Measurements from ENCODE around the gene ANO1. TPM values are rescaled to one million over a fixed set of nuclear protein-coding genes. Genes with fewer than 3 reads are reported as not detected.

Gene ANO1
- total RNA-seq, 3 donors from 2014 or later (not counting 1 experiment from before 2014, with no cell fraction given), result not detected

DNA sequence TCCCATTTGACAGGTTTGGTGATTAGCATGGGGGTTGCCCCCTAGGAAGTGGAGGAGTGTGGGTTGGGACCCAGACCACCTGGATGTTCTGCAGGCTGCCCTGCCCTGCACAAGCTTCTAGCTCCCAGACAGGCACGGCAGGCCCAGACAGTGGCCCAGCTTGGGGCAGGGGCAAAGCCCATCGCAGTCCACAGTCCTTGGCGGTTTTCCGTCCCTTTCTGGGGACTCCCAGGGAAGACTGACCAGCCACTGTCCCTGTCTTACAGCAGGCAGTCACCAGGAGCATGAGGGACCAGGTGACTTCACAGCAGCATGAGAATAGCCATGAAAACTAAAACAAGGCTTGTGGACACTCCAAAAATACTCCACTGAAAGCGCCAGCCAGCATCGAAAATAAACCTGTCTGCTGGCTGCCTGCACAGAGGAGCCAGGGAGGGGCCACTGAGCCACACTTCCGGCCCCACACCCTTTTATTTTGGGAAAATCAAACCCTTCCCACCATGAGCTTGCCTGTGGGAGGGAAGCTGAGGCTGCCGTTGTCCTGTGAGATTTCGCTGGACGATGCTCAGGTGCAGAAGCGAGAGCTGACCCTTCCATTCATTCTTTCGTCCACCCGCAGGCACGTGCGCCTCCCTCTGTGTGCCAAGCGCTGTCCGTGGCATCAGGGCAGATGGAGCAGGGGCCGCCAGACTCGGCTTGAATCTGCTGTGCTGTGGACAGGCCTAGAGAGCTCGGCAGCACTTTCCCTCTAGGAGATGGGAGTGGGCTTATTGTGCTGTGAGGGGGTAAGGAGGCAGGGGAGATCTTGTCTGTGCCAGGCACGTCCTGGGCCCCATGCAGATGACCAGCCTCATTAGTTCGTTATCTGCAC, 153.0 kb downstream of the ANO1 start:
- no peak for ATAC-seq
- no peak for TF ChIP-seq CTCF (IDR thresholded peaks at IDR 0.05)
- Histone ChIP-seq H3K4me1 (ENCODE audit: control insufficient read depth, insufficient read depth, low read length) (no peaks in the 10 kb centered on the region), H3K27ac (ENCODE audit: low read length) (no peak overlapping the region), H3K4me3 (ENCODE audit: low read length) (no peak overlapping the region), H3K27me3 (ENCODE audit: control insufficient read depth, insufficient read depth, low read length) (no peaks in the 10 kb centered on the region), H3K9me3 (ENCODE audit: control insufficient read depth, insufficient read depth, low read length) (no peaks in the 10 kb centered on the region), H3K36me3 (ENCODE audit: control insufficient read depth, insufficient read depth, low read length) (no peaks in the 10 kb centered on the region)
- intact Hi-C loops (cut with micrococcal nuclease), result no loop called here
- H3K27ac Mint-ChIP-seq, result no peak overlapping the region
- 89% methylated on average over 22 of the region's 22 CpGs for WGBS (ENCODE audit: insufficient coverage)
- peaks cover 5 to 9% of the 10 kb centered on the region in 2 donors for H3K27me3 Mint-ChIP-seq (ENCODE audit: low read depth in 2 of 2)
- no peak for DNase-seq
- H3K9me3 Mint-ChIP-seq, result no peaks in the 10 kb centered on the region
- H3K36me3 Mint-ChIP-seq, result no peaks in the 10 kb centered on the region
- H3K4me3 Mint-ChIP-seq, result no peak overlapping the region
- H3K4me1 Mint-ChIP-seq, result no peaks in the 10 kb centered on the region

DNA sequence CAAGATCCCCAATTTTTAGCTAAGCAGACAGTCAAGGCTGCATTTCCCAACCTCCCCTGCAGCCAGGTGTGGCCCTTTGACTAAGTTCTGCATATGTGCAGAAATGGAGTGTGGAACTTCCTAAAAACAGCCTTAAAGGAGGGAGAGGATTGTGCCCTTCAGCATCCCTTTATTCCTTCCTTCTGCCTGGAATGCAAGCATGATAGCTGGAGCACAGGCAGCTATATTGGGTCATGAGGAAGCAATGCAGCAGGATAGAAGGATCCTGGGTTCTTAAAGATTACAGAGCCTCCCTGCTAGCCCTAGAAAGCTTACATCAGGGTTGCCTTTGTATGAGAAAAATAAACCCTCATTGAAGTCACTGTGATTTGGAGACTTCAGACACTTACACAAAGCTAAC, 154.9 kb downstream of the ANO1 start:
- Histone ChIP-seq H3K27ac (ENCODE audit: low read length) (no peak overlapping the region), H3K4me3 (ENCODE audit: low read length) (no peak overlapping the region), H3K36me3 (ENCODE audit: control insufficient read depth, insufficient read depth, low read length) (no peaks in the 10 kb centered on the region), H3K27me3 (ENCODE audit: control insufficient read depth, insufficient read depth, low read length) (no peaks in the 10 kb centered on the region), H3K9me3 (ENCODE audit: control insufficient read depth, insufficient read depth, low read length) (no peaks in the 10 kb centered on the region), H3K4me1 (ENCODE audit: control insufficient read depth, insufficient read depth, low read length) (no peaks in the 10 kb centered on the region)
- H3K4me1 Mint-ChIP-seq, result no peaks in the 10 kb centered on the region
- ATAC-seq (no peak), DNase-seq (no peak)
- H3K9me3 Mint-ChIP-seq, result no peaks in the 10 kb centered on the region
- no peaks in the 10 kb centered on the region for H3K36me3 Mint-ChIP-seq
- TF ChIP-seq CTCF (IDR thresholded peaks at IDR 0.05), result no peak
- H3K27ac Mint-ChIP-seq, result no peak overlapping the region
- H3K27me3 Mint-ChIP-seq (ENCODE audit: low read depth in 2 of 2), result peaks cover under 1 to 9% of the 10 kb centered on the region in 2 donors
- intact Hi-C loops (cut with micrococcal nuclease), result no loop called here
- H3K4me3 Mint-ChIP-seq, result no peak overlapping the region

- Histone ChIP-seq H3K27me3 (ENCODE audit: control insufficient read depth, insufficient read depth, low read length) (no peaks in the 10 kb centered on the region), H3K4me3 (ENCODE audit: low read length) (no peak overlapping the region), H3K9me3 (ENCODE audit: control insufficient read depth, insufficient read depth, low read length) (no peaks in the 10 kb centered on the region), H3K36me3 (ENCODE audit: control insufficient read depth, insufficient read depth, low read length) (no peaks in the 10 kb centered on the region), H3K4me1 (ENCODE audit: control insufficient read depth, insufficient read depth, low read length) (no peaks in the 10 kb centered on the region), H3K27ac (ENCODE audit: low read length) (no peak overlapping the region)
- ATAC-seq (no peak), DNase-seq (no peak)
- H3K36me3 Mint-ChIP-seq, result no peaks in the 10 kb centered on the region
- intact Hi-C loops (cut with micrococcal nuclease), result no loop called here
- peaks cover 0 to 9% of the 10 kb centered on the region in 2 donors for H3K27me3 Mint-ChIP-seq (ENCODE audit: low read depth in 2 of 2)
- 76% methylated on average over 11 of the region's 11 CpGs for WGBS (ENCODE audit: insufficient coverage)
- H3K27ac Mint-ChIP-seq, result no peak overlapping the region
- H3K9me3 Mint-ChIP-seq, result no peaks in the 10 kb centered on the region
- H3K4me1 Mint-ChIP-seq, result no peaks in the 10 kb centered on the region
- no peak overlapping the region for H3K4me3 Mint-ChIP-seq
- no peak for TF ChIP-seq CTCF (IDR thresholded peaks at IDR 0.05)
Observed at GRCh38 chr11:70233511-70233934, 155.4 kb downstream of the ANO1 start.

GRCh38 chr11:70233962-70234361, 155.8 kb downstream of the ANO1 start:
- WGBS (ENCODE audit: insufficient coverage), result 82% methylated on average over 8 of the region's 9 CpGs
- no peaks in the 10 kb centered on the region for H3K9me3 ChIP-seq (ENCODE audit: control insufficient read depth, insufficient read depth, low read length)
- Mint-ChIP-seq H3K4me1 (no peaks in the 10 kb centered on the region), H3K36me3 (no peaks in the 10 kb centered on the region), H3K4me3 (no peak overlapping the region), H3K9me3 (no peaks in the 10 kb centered on the region), H3K27ac (no peak overlapping the region), H3K27me3 (ENCODE audit: low read depth in 2 of 2) (peaks cover 0 to 9% of the 10 kb centered on the region in 2 donors)
- ATAC-seq (no peak), DNase-seq (no peak)
- H3K27ac ChIP-seq (ENCODE audit: low read length), result no peak overlapping the region
- intact Hi-C loops (cut with micrococcal nuclease), result no loop called here
- no peaks in the 10 kb centered on the region for H3K36me3 ChIP-seq (ENCODE audit: control insufficient read depth, insufficient read depth, low read length)
- H3K4me1 ChIP-seq (ENCODE audit: control insufficient read depth, insufficient read depth, low read length), result no peaks in the 10 kb centered on the region
- H3K4me3 ChIP-seq (ENCODE audit: low read length), result no peak overlapping the region
- H3K27me3 ChIP-seq (ENCODE audit: control insufficient read depth, insufficient read depth, low read length), result no peaks in the 10 kb centered on the region
- no peak for TF ChIP-seq CTCF (IDR thresholded peaks at IDR 0.05)
